HFFc6 (cell line): ENCODE results near the gene TEX11. TPM values are rescaled to one million over a fixed set of nuclear protein-coding genes. Genes with fewer than 3 reads are reported as not detected.
"Not testable (repeated sequence)": the region's sequence is repeated elsewhere in the genome, so short reads cannot be mapped to it uniquely, and the experiment has no call there.

ENCODE experiments used
- DNase-seq: peaks from one replicate; pipeline ENCODE4 v3.0.0-alpha.2; 2018
- H3K27ac Mint-ChIP-seq: 2 replicates; pipeline ENCODE4 v1.8.0; 2020; ENCODE audit warnings: mild to moderate bottlenecking, mixed read lengths
- H3K27me3 Mint-ChIP-seq: 2 replicates; pipeline ENCODE4 v1.8.0; 2021; ENCODE audit warnings: mild to moderate bottlenecking, moderate library complexity, mixed read lengths; ENCODE audit not compliant: insufficient read depth
- H3K36me3 Mint-ChIP-seq: 2 replicates; pipeline ENCODE4 v1.8.0; 2021; ENCODE audit warnings: low read depth, mixed read lengths
- H3K4me1 Mint-ChIP-seq: 2 replicates; pipeline ENCODE4 v1.8.0; 2020; ENCODE audit warnings: low read depth, mixed read lengths
- H3K4me3 Mint-ChIP-seq: 2 replicates; pipeline ENCODE4 v1.8.0; 2020; ENCODE audit warnings: mild to moderate bottlenecking, moderate library complexity, mixed read lengths
- H3K9me3 Mint-ChIP-seq: 2 replicates; pipeline ENCODE4 v1.8.0; 2020; ENCODE audit warnings: mild to moderate bottlenecking, mixed read lengths
- CTCF ChIP-seq: fragments of 200-600 bp; sonication (generic); IDR thresholded peaks from 2 replicates; pipeline ENCODE4 v1.5.0; 2021; ENCODE audit warnings: antibody characterized with exemption, mild to moderate bottlenecking
- total RNA-seq, 6 experiments: library from RNA; stranded (reverse); fragmentation: NEBNext Ultra II Directional; extraction: Animal tissue kit (Norgen Biotek cat#: 25700); gene quantifications; 2 replicates in 1 of 6; 3 replicates in 5 of 6; pipeline ENCODE4 v1.2.3, GENCODE V29; 2021

Gene TEX11
- total RNA-seq, 6 experiments from 2014 or later, result not detected

GRCh38 chrX:70834589-70834988 lies 73.9 kb downstream of the TEX11 start:
- Mint-ChIP-seq H3K27me3 (no peaks in the 10 kb centered on the region; the same call in 1 of the 2 replicates), H3K4me3 (no peak overlapping the region), H3K4me1 (no peaks in the 10 kb centered on the region), H3K9me3 (peaks cover 1% of the 10 kb centered on the region; the same call in 1 of the 2 replicates), H3K27ac (no peak overlapping the region), H3K36me3 (no peaks in the 10 kb centered on the region)
- no peak for DNase-seq
- TF ChIP-seq CTCF, result no peak

DNA sequence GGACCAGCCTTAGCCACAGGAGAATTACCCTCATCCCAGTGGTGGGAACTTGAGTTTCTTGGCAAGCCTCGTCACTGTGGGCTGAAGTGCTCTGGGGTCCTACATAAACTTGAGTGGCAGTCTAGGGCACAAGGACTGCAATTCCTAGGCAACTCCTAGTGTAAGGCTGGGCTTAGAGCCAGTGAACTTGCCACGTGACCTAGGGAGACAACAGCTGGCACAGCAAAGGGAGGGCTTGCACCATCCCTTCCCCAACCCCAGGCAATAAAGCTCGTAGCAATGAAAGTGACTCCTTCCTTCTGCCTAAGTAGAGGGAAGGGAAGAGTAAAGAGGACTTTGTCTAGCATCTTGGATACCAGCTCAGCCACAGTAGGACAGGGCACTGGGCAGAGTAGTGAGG lies 81.8 kb downstream of the TEX11 start:
- no peaks in the 10 kb centered on the region for H3K36me3 Mint-ChIP-seq
- H3K4me1 Mint-ChIP-seq, result no peaks in the 10 kb centered on the region
- no peak for DNase-seq
- H3K27ac Mint-ChIP-seq, result no peak overlapping the region
- no peak for TF ChIP-seq CTCF
- H3K4me3 Mint-ChIP-seq, result no peak overlapping the region
- peaks cover 2% of the 10 kb centered on the region; the same call in 1 of the 2 replicates for H3K27me3 Mint-ChIP-seq
- H3K9me3 Mint-ChIP-seq, result no peaks in the 10 kb centered on the region

- H3K4me3 Mint-ChIP-seq, result no peak overlapping the region
- H3K27me3 Mint-ChIP-seq, result peaks cover 2% of the 10 kb centered on the region
- TF ChIP-seq CTCF, result no peak
- H3K27ac Mint-ChIP-seq, result no peak overlapping the region
- H3K9me3 Mint-ChIP-seq, result no peaks in the 10 kb centered on the region
- H3K4me1 Mint-ChIP-seq, result no peaks in the 10 kb centered on the region
- H3K36me3 Mint-ChIP-seq, result no peaks in the 10 kb centered on the region
- DNase-seq, result no peak
Measured at GRCh38 chrX:70825366-70825765, 83.1 kb downstream of the TEX11 start.

GRCh38 chrX:70808942-70809940 lies 99.3 kb downstream of the TEX11 start:
- DNase-seq, result no peak
- Mint-ChIP-seq H3K36me3 (no peaks in the 10 kb centered on the region), H3K27me3 (no peaks in the 10 kb centered on the region; the same call in 1 of the 2 replicates), H3K9me3 (no peaks in the 10 kb centered on the region), H3K27ac (no peak overlapping the region), H3K4me3 (no peak overlapping the region), H3K4me1 (no peaks in the 10 kb centered on the region)
- TF ChIP-seq CTCF, result no peak

GRCh38 chrX:70806081-70806480 lies 102.4 kb downstream of the TEX11 start:
- H3K27me3 Mint-ChIP-seq, result peaks cover 4% of the 10 kb centered on the region; the same call in 1 of the 2 replicates
- TF ChIP-seq CTCF, result no peak
- H3K27ac Mint-ChIP-seq, result no peak overlapping the region
- DNase-seq, result no peak
- H3K36me3 Mint-ChIP-seq, result no peaks in the 10 kb centered on the region
- H3K9me3 Mint-ChIP-seq, result no peaks in the 10 kb centered on the region
- no peak overlapping the region for H3K4me3 Mint-ChIP-seq
- no peaks in the 10 kb centered on the region for H3K4me1 Mint-ChIP-seq

DNA sequence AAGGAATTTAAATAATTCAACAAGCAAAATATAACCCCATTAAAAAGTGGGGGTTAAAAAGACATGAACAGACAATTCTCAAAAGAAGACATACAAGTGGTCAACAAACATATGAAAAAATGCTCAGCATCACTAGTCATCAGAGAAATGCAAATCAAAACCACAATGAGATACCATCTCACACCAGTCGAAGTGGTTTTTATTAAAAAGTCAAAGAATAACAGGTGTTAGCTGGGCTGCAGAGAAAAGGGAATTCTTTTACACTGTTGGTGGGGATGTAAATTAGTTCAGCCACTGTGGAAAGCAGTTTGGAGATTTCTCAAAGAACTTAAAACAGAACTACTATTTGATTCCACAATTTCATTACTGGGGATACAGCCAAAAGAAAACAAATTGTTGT lies 111.8 kb downstream of the TEX11 start:
- DNase-seq, H3K9me3 Mint-ChIP-seq, H3K36me3 Mint-ChIP-seq, H3K4me3 Mint-ChIP-seq, H3K27me3 Mint-ChIP-seq, H3K27ac Mint-ChIP-seq, H3K4me1 Mint-ChIP-seq: not testable (repeated sequence)
